GM19328 (cell line): ENCODE measurements around the gene SUPT3H.

Experiments used
- ATAC-seq: cut with Tn5 transposase; IDR thresholded peaks from one replicate; pipeline ENCODE4 v1.9.1; 2021; ENCODE audit warnings: mild to moderate bottlenecking, moderate library complexity; ENCODE audit not compliant: unreplicated experiment

SUPT3H gene

GRCh38 chr6:45394586-45395095 is 16.9 kb upstream of the SUPT3H start:
- ATAC-seq = no peak

- ATAC-seq = no peak
Observed at GRCh38 chr6:45388328-45388727, 10.6 kb upstream of the SUPT3H start.

- ATAC-seq = no peak
Observed at GRCh38 chr6:45387236-45387635, 9.5 kb upstream of the SUPT3H start.

GRCh38 chr6:45386501-45386900 is 8.8 kb upstream of the SUPT3H start:
- no peak for ATAC-seq

DNA sequence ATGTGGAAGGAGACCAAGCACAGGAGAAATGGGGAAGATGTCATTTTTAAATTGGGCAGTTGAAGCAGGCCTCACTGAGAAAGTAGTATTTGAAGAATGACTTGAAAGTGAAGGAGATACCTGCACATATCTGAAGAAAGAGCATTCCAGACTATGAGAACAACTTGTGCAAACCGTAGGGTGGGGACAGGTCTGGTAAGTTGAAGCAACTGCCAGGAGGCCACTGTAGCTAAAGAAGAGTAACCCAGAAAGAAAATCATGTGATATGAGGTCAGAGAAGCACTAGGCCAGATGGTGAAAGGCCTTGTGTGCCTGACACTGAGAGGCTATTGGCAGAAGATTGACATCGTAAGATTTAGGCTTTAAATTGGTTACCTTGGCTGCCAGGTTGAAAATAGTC is 4.7 kb upstream of the SUPT3H start:
- no peak for ATAC-seq

DNA sequence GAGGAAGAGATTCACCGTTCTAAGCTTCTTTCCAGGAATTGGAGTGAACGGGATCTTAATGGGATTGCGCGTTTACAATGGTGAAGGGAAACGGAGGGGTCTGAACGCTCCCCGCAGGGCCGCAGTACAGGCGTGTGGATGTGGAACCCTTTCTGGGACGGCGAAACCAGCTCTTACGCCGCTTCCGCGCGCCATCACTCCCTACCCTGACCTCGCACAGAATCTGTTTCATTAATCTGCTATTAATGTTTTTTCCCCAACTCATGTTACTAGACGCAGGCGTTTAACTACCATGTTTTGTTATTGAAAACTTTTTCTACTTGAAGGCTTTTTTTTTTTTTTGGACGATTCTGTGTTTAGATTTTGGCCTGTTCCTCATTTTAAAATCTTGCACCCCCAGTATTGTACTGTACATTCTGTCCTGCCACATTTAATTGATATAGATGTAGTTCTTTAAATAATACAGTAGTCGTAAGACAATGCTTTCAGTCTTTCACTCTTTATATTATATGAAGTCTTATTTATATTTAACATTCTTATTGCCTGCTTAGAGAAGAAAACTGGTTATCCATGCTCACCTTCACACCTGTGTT is 696 bp upstream of the SUPT3H start:
- no peak for ATAC-seq

DNA sequence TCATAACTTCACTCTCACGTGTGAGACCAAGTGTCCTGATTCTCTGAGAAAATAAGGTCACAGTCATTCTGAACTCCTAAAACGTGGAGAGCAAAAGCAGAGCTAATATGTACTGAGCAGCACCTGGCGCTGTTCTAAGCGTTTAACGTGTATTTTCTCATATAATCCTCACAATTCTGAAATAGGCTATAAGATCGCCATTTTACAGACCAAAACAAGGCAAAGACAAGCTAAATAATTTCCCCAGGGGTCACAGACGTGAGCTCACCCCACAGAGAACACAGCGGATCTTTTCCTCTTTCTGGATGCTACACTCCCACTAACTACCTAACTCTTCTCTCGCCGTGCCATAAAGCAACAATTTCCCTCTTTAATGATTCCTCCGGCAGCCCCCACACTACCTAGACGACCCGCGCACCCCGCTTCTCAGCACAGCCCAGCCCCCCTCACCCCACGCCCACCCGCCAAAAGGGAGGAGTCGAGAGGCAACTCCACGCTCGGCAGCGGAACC is 636 bp downstream of the SUPT3H start:
- ATAC-seq = no peak

GRCh38 chr6:45376310-45377042 is 1.3 kb downstream of the SUPT3H start:
- no peak for ATAC-seq

GRCh38 chr6:45375449-45375848 is 2.3 kb downstream of the SUPT3H start:
- no peak for ATAC-seq

DNA sequence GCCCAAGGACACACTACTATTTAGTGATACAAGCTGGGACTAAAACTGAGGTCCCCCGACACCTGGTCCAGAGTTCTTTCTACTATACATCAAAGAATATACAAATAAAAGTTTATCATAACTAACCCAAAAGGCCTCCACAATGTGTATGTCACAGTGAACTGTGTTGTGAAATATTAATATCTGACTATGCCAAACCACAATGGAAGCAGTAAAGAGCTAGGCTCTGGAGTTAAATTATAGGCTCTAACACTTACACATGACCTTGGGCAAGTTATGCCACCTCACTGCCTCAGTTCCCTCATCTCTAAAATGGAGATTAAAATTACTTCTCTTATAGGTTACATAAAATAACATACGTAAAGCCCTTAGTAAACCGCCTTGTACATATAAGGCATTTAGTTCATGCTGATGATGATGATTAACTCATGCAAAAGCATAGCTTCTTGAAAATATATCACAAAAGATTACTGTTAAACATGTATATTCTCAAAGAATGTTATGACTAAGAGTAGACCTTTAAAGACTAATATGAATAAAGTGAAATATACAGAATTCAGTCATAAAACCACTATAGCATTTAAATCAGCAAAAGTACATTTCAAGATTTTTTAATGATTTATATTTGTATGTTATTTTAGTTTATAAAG is 5.7 kb downstream of the SUPT3H start:
- no peak for ATAC-seq

DNA sequence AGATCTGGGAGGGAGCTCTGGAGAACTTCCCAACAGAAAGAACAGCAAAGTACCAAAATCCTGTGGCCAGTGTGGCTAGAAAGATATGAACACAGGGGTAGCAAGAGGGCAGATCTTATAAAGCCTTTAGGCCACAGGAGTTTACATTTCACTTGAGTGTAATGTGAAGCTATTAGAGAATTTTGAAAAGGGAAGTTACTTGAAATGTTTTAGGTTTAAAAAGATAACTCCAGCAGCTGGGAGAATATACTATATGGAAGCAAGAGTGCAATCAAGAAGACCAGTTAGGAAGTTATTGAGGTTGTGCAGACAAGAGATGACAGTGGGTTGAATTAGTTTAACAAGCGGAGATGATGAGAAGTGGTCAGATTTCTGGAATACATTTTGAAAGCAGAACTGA is 7.9 kb downstream of the SUPT3H start:
- no peak for ATAC-seq

DNA sequence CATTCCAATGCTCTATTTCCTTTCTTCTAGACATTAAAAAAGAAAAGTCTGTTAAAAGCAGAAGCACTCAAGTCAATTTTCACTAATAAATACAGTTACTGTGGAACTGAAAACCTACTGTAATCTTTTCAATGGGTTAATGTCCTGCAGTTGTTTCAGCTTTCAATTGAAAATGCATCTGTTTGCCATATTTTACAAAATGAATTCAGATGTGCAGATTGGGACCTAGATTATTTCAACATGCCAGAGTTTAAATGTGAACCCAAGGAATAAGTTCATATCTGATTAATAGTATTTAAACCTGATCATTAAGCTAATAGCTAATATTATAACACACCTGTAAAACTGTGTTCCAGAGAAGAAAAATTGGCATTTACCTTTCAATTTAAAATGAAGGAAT is 9.7 kb downstream of the SUPT3H start:
- no peak for ATAC-seq

GRCh38 chr6:45366534-45366933 is 11.2 kb downstream of the SUPT3H start:
- ATAC-seq = no peak

- no peak for ATAC-seq
Observed at GRCh38 chr6:45365036-45365435, 12.7 kb downstream of the SUPT3H start.

GRCh38 chr6:45364466-45364865 is 13.3 kb downstream of the SUPT3H start:
- no peak for ATAC-seq

DNA sequence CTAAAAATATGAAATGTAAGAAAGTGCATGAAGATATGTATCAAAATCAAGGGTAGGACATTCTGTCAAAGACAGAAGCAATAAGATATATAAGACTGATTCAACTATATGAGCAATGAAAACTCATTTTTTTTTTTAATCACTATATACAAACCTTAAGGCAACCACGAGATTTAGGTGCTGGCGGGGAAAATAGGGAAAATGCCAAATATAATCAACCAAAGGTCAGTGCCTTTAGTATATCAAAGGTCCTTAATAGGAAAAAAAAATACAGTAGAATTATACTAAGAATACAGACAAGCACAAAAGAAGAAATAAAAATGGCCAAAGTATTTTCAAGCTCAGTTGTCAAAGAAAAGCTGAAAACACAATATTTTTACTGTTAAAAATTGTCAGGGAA is 24.1 kb downstream of the SUPT3H start:
- ATAC-seq = no peak

- ATAC-seq = no peak
Observed at GRCh38 chr6:45351667-45352066, 26.1 kb downstream of the SUPT3H start.

DNA sequence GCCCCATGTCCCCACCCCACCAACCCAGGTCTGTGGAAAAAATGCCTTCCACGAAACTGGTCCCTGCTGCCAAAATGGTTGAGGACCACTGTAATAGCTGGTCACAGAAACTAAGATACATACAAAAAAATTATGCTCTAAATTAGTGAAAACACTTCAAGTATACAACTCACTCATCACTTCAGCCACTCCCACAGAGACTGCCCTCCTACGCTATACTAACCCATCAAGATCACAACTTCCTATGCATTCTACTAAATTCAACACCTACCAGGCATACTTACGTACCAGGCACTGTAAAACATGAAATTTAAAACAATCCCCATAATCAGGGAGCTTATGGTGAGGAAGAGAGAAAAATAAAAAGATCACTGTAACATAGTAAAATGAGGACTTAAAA is 26.7 kb downstream of the SUPT3H start:
- no peak for ATAC-seq

- no peak for ATAC-seq
Observed at GRCh38 chr6:45350186-45350710, 27.5 kb downstream of the SUPT3H start.

GRCh38 chr6:45344900-45345299 is 32.8 kb downstream of the SUPT3H start:
- ATAC-seq = no peak

GRCh38 chr6:45328523-45328922 is 49.2 kb downstream of the SUPT3H start:
- no peak for ATAC-seq
